Measurements from ENCODE around the gene CCN5.

GRCh38 chr20:44686934-44687333 lies 28.2 kb upstream of the CCN5 start:
- TF ChIP-seq MLXIP (CRISPR knock-in tag; IDR thresholded peaks at IDR 0.05; ENCODE audit: borderline replicate concordance) (no peak), POLR2A (IDR thresholded peaks at IDR 0.05; ENCODE audit: insufficient read depth in 1 of 2, low read depth in 2 of 2, low read length in 2 of 2) (no peak), ZBTB7A (CRISPR knock-in tag; IDR thresholded peaks at IDR 0.05) (no peak), SOX6 (IDR thresholded peaks at IDR 0.05) (no peak), SOX6 (CRISPR knock-in tag; IDR thresholded peaks at IDR 0.05) (no peak), ZZZ3 (CRISPR knock-in tag; IDR thresholded peaks at IDR 0.05; ENCODE audit: borderline replicate concordance) (no peak), ZFX (CRISPR knock-in tag; IDR thresholded peaks at IDR 0.05; ENCODE audit: low read depth) (no peak), PCBP2 (optimal IDR thresholded peaks at IDR 0.05; ENCODE audit: low read depth, low read length, poor library complexity, severe bottlenecking) (no peak), FOXK2 (IDR thresholded peaks at IDR 0.05) (no peak), EZH2 (conservative IDR thresholded peaks at IDR 0.05; ENCODE audit: low read depth, low read length) (no peak)
